ENCODE results near the gene MMADHC.

DNA sequence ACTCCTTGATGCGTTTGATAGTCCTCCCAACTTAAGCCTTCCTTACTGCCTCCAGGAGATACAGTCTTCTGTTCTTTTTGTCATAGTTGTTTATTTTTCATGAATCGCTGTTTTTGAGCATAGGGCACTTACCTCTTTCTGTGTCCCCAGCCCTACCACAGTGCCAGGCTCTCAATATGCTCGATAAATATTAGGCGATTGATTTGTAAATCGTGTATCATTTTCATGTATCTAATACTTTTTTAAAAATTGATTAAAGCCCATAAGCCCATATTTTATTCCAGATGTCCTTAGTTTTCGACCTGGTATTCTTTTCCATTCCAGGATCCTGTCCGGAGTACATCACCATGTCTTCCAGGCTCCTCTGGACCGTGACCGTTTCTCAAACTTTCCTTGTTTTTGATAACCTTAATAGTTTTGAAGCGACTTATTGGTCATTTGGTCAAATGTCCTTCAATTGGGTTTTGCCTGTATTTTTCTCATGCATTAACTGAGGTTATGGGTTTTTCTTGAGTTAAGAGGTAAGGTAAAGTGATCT is 444 bp upstream of the MMADHC start:
- TF ChIP-seq, protein P1, sequence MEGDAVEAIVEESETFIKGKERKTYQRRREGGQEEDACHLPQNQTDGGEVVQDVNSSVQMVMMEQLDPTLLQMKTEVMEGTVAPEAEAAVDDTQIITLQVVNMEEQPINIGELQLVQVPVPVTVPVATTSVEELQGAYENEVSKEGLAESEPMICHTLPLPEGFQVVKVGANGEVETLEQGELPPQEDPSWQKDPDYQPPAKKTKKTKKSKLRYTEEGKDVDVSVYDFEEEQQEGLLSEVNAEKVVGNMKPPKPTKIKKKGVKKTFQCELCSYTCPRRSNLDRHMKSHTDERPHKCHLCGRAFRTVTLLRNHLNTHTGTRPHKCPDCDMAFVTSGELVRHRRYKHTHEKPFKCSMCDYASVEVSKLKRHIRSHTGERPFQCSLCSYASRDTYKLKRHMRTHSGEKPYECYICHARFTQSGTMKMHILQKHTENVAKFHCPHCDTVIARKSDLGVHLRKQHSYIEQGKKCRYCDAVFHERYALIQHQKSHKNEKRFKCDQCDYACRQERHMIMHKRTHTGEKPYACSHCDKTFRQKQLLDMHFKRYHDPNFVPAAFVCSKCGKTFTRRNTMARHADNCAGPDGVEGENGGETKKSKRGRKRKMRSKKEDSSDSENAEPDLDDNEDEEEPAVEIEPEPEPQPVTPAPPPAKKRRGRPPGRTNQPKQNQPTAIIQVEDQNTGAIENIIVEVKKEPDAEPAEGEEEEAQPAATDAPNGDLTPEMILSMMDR (conservative IDR thresholded peaks at IDR 0.05; ENCODE audit: low read depth, low read length): no peak
- no peak for TF ChIP-seq EZH2phosphoT487 (IDR thresholded peaks at IDR 0.05; ENCODE audit: borderline replicate concordance, low read length)
